Psoas muscle (tissue), 8 donors: ENCODE results near the gene PRRX1. TPM values are rescaled to one million over a fixed set of nuclear protein-coding genes. Genes with fewer than 3 reads are reported as not detected.

Experiments
- ATAC-seq, 4 donors: fragments of 200-7000 bp; cut with Tn5 transposase; one replicate each; pipeline ENCODE4 v1.9.1; 2020; ENCODE audit warnings: moderate library complexity in 3 of 4, mild to moderate bottlenecking in 2 of 4
- DNase-seq, 2 donors: peaks; one replicate each; pipeline ENCODE4 v3.0.0-alpha.2; 2020
- H3K27ac ChIP-seq: fragments of 200-600 bp; one replicate; pipeline ENCODE4 v1.8.0; 2022
- H3K27me3 ChIP-seq, 3 donors: fragments of 200-600 bp in 1 of 3; one replicate each; pipeline versions ENCODE4 v1.6.1 to v1.8.0; 2013 to 2022; ENCODE audit warnings: low read length in 2 of 3, mild to moderate bottlenecking in 2 of 3, moderate library complexity in 1 of 3; ENCODE audit not compliant: insufficient read depth in 3 of 3
- H3K36me3 ChIP-seq, 2 donors: fragments of 200-600 bp in 1 of 2; one replicate each; pipeline versions ENCODE4 v1.6.1 to v1.8.0; 2013 to 2022; ENCODE audit warnings: low read depth in 1 of 2, mild to moderate bottlenecking in 1 of 2, moderate library complexity in 1 of 2; ENCODE audit not compliant: insufficient read depth in 1 of 2
- H3K4me1 ChIP-seq: fragments of 200-600 bp; one replicate; pipeline ENCODE4 v1.8.0; 2022
- H3K4me3 ChIP-seq: fragments of 200-600 bp; one replicate; pipeline ENCODE4 v1.8.0; 2022; ENCODE audit warnings: mild to moderate bottlenecking
- H3K9me3 ChIP-seq: fragments of 200-600 bp; one replicate; pipeline ENCODE4 v1.8.0; 2022
- whole genome bisulfite sequencing, 3 donors: extraction: QIAGEN DNeasy Blood & Tissue Kit; methylation state at CpG; one replicate each; pipeline versions ENCODE4 v1.1.6 to v1.1.7; 2013; 5-methylcytosine and 5-hydroxymethylcytosine counted together
- intact Hi-C, 2 donors: fragments of 100-400 bp; cut with DNase I; formaldehyde crosslinking; loops; one replicate each; pipeline versions ENCODE4 v1.11.0 to v1.14.2; 2022
- polyA plus RNA-seq, 3 donors: library from polyadenylated mRNA; stranded (reverse); fragments of 200-250 nt; gene quantifications; one replicate each; pipeline ENCODE4 v1.2.3, GENCODE V29; 2013
- total RNA-seq, 4 donors: library from RNA; stranded (reverse); fragmentation: NEBNext Ultra II Directional in 2 of 4; extraction: Animal tissue kit (Norgen Biotek cat#: 25700) in 2 of 4; gene quantifications; one replicate each; pipeline versions ENCODE4 v1.2.1 to v1.2.4, GENCODE V29; 2021 to 2023
- TF ChIP-seq, protein P1 (sequence below): fragments of 200-600 bp; IDR thresholded peaks from one replicate; pipeline ENCODE4 v1.8.0; 2022; ENCODE audit warnings: antibody characterized with exemption
- donor health status: healthy with polysubstance abuse.
- donor health status: DM: no; HTN: no; CAD: no; lungs with moderate emphysema.
- donor health status: Bipolar disorder and iron deficiency.
- donor health status: healthy.
- donor health status: DM: yes; HTN: yes; CAD: no.
- donor health status: DM: no; HTN: no; CAD: no.
- donor health status: DM: no; HTN: no; CAD: no.
- donor health status: DM: yes; HTN: yes; CAD: no.

The PRRX1 gene
- total and polyA plus RNA-seq, 7 donors: 27.7 to 256 (median 64.1) TPM

GRCh38 chr1:170634824-170635410 is 29.0 kb upstream of the PRRX1 start:
- Histone ChIP-seq H3K4me3 (no peak overlapping the region), H3K27me3 (peaks cover 0 to 2% (median 0%) of the 10 kb centered on the region in 3 donors), H3K4me1 (no peaks in the 10 kb centered on the region), H3K9me3 (no peaks in the 10 kb centered on the region), H3K27ac (no peak overlapping the region), H3K36me3 (no peaks in the 10 kb centered on the region)
- DNase-seq (no peak), ATAC-seq (no peak)
- intact Hi-C loops: no loop called here
- TF ChIP-seq, protein P1, sequence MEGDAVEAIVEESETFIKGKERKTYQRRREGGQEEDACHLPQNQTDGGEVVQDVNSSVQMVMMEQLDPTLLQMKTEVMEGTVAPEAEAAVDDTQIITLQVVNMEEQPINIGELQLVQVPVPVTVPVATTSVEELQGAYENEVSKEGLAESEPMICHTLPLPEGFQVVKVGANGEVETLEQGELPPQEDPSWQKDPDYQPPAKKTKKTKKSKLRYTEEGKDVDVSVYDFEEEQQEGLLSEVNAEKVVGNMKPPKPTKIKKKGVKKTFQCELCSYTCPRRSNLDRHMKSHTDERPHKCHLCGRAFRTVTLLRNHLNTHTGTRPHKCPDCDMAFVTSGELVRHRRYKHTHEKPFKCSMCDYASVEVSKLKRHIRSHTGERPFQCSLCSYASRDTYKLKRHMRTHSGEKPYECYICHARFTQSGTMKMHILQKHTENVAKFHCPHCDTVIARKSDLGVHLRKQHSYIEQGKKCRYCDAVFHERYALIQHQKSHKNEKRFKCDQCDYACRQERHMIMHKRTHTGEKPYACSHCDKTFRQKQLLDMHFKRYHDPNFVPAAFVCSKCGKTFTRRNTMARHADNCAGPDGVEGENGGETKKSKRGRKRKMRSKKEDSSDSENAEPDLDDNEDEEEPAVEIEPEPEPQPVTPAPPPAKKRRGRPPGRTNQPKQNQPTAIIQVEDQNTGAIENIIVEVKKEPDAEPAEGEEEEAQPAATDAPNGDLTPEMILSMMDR: no peak

DNA sequence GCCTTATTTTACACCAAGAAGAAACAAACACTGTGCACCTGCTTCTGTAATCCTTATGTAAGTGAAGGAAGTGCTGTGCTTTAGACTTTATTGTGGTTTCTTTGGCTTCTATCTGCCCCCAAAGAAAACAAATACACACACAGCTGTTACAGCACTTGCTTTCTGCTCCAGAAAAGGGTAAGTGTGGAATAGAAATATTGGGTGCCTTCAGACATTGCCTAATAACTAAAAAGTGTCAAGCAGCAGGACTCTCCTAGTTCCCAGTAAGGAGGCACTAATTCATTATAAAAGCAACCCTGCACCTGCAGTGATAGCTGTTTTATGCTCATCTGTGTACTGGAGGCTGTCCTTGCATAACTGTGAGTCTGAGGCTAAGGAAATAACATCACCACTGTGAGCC is 23.4 kb upstream of the PRRX1 start:
- Histone ChIP-seq H3K9me3 (no peaks in the 10 kb centered on the region), H3K27me3 (no peaks in the 10 kb centered on the region), H3K36me3 (no peaks in the 10 kb centered on the region), H3K27ac (no peak overlapping the region), H3K4me3 (no peak overlapping the region), H3K4me1 (no peaks in the 10 kb centered on the region)
- DNase-seq (no peak), ATAC-seq (no peak)
- intact Hi-C loops: no loop called here
- TF ChIP-seq, protein P1: no peak

- Histone ChIP-seq H3K4me1 (no peaks in the 10 kb centered on the region), H3K9me3 (no peaks in the 10 kb centered on the region), H3K36me3 (no peaks in the 10 kb centered on the region), H3K27ac (no peak overlapping the region), H3K27me3 (peaks cover 0 to 3% (median 0%) of the 10 kb centered on the region in 3 donors), H3K4me3 (no peak overlapping the region)
- TF ChIP-seq, protein P1: no peak
- intact Hi-C loops: loop anchor here in 1 of 2 donors (5.0 kb wide), 1 partner anchor 35 kb away; no protein-coding TSS in a partner anchor
- no peak for ATAC-seq
- DNase-seq: no peak
- 57 to 71% (median 68%) methylated on average over 4 of the region's 4 CpGs for WGBS, 3 donors
Measured at GRCh38 chr1:170657275-170657853, 6.6 kb upstream of the PRRX1 start.

GRCh38 chr1:170659399-170660035 is 4.4 kb upstream of the PRRX1 start:
- intact Hi-C loops: loop anchor here (5.0 to 10.0 kb wide), 5 partner anchors 37 to 645 kb away; partner anchors contain the start of genes GORAB (in 1 of the 2) and KIFAP3 (in 1 of the 2)
- H3K4me3 ChIP-seq: no peak overlapping the region
- no peak overlapping the region for H3K27ac ChIP-seq
- no peaks in the 10 kb centered on the region for H3K36me3 ChIP-seq
- ATAC-seq (no peak), DNase-seq (no peak)
- peaks cover 0 to 3% (median 0%) of the 10 kb centered on the region in 3 donors for H3K27me3 ChIP-seq
- WGBS, 3 donors: 80 to 87% (median 84%) methylated on average over 13 of the region's 13 CpGs
- H3K9me3 ChIP-seq: no peaks in the 10 kb centered on the region
- TF ChIP-seq, protein P1: no peak
- no peaks in the 10 kb centered on the region for H3K4me1 ChIP-seq
